Natural killer cell (primary cell): ENCODE measurements around the gene C11orf91. TPM values are rescaled to one million over a fixed set of nuclear protein-coding genes. Genes with fewer than 3 reads are reported as not detected.

ENCODE experiments used
- ATAC-seq, 3 donors: fragments of 150-1000 bp in 2 of 3; fragments of 200-7000 bp in 1 of 3; cut with Tn5 transposase; 1 replicate in 1 of 3; 2 replicates in 2 of 3; pipeline ENCODE4 v1.10.0; 2021; ENCODE audit warnings: mild to moderate bottlenecking in 2 of 3, moderate library complexity in 2 of 3
- DNase-seq, 2 donors: peaks; one replicate each; pipeline versions ENCODE4 v3.0.0 to v3.0.0-alpha.2; 2013 to 2021; ENCODE audit warnings: mixed read lengths in 1 of 2
- H3K27ac ChIP-seq: one replicate; pipeline ENCODE4 v1.5.1; 2013; ENCODE audit warnings: mild to moderate bottlenecking, low read length
- H3K27me3 ChIP-seq: one replicate; pipeline ENCODE4 v1.6.1; 2013; ENCODE audit warnings: low read length; ENCODE audit not compliant: control insufficient read depth, insufficient read depth
- H3K36me3 ChIP-seq: one replicate; pipeline ENCODE4 v1.6.1; 2013; ENCODE audit warnings: low read length; ENCODE audit not compliant: control insufficient read depth, insufficient read depth
- H3K4me1 ChIP-seq: one replicate; pipeline ENCODE4 v1.6.1; 2013; ENCODE audit warnings: low read length; ENCODE audit not compliant: control insufficient read depth, insufficient read depth
- H3K4me3 ChIP-seq: one replicate; pipeline ENCODE4 v1.5.1; 2013; ENCODE audit warnings: low read length
- H3K9me3 ChIP-seq: one replicate; pipeline ENCODE4 v1.6.1; 2013; ENCODE audit warnings: low read length; ENCODE audit not compliant: control insufficient read depth, insufficient read depth
- H3K27ac Mint-ChIP-seq, 2 donors: one replicate each; pipeline ENCODE4 v1.8.0; 2022; ENCODE audit warnings: mild to moderate bottlenecking in 2 of 2, mixed read lengths in 2 of 2, moderate library complexity in 1 of 2
- H3K27me3 Mint-ChIP-seq, 2 donors: one replicate each; pipeline ENCODE4 v1.8.0; 2022; ENCODE audit warnings: low read depth in 2 of 2, mixed read lengths in 2 of 2
- H3K36me3 Mint-ChIP-seq: one replicate; pipeline ENCODE4 v1.8.0; 2022; ENCODE audit warnings: mixed read lengths
- H3K4me1 Mint-ChIP-seq, 2 donors: one replicate each; pipeline ENCODE4 v1.8.0; 2022; ENCODE audit warnings: mixed read lengths in 2 of 2
- H3K4me3 Mint-ChIP-seq: one replicate; pipeline ENCODE4 v1.8.0; 2022; ENCODE audit warnings: mild to moderate bottlenecking, moderate library complexity, mixed read lengths
- H3K9me3 Mint-ChIP-seq, 2 donors: one replicate each; pipeline ENCODE4 v1.8.0; 2022; ENCODE audit warnings: mixed read lengths in 2 of 2
- WGBS: methylation state at CpG from one replicate; pipeline ENCODE4 v1.1.7; 2013; ENCODE audit warnings: missing lambda C conversion rate; ENCODE audit not compliant: insufficient coverage; 5-methylcytosine and 5-hydroxymethylcytosine counted together
- intact Hi-C: fragments of 100-400 bp; cut with micrococcal nuclease; formaldehyde crosslinking; loops from one replicate; pipeline ENCODE4 v1.14.2; 2022
- total RNA-seq, 4 donors: library from RNA; stranded (reverse); fragments of 120-200 nt in 1 of 4; gene quantifications; one replicate each; pipeline versions ENCODE4 v1.2.3 to v1.2.4, GENCODE V29; 2013 to 2022
- TF ChIP-seq, protein P1 (sequence below): fragments of 200-600 bp; IDR thresholded peaks from one replicate; pipeline ENCODE4 v1.8.0; 2022; ENCODE audit warnings: antibody characterized with exemption

Gene C11orf91
- total RNA-seq, 3 donors from 2014 or later (not counting 1 experiment from before 2014, with no cell fraction given) = not detected

DNA sequence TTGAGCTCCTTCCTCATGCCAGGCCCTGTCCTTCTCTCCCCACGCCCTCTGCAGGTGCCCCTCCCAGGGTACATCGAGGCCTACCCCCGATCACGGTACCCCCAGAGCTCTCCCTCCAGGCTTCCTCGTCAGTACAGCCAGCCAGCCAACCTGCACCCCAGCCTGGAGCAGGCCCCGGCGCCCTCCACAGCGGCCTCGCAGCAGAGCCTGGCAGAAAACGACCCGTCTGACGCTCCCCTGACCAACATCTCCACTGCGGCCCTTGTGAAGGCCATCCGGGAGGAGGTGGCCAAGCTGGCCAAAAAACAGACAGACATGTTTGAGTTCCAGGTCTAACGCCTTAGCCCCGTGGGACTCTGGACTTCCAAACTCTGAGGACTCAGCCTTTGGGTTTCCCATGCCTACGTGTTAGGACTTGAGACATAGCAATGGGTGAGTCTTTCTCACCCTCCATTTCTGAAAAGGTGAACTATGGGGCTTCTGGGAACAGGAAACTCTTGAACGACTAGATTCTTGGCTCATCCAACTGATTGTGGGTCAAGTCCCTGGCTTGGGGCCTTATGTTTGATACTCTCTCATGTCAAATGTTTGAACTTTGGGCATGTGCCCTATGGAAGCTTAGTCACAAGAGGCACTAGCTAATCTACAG, 32.7 kb downstream of the C11orf91 start:
- intact Hi-C loops = no loop called here
- no peak overlapping the region for H3K4me3 ChIP-seq
- DNase-seq (no peak), ATAC-seq (no peak)
- H3K9me3 ChIP-seq = no peaks in the 10 kb centered on the region
- no peaks in the 10 kb centered on the region for H3K4me1 ChIP-seq
- no peaks in the 10 kb centered on the region for H3K27me3 ChIP-seq
- no peak overlapping the region for H3K27ac Mint-ChIP-seq
- no peak overlapping the region for H3K27ac ChIP-seq
- H3K27me3 Mint-ChIP-seq = peaks cover 9 to 48% of the 10 kb centered on the region in 2 donors
- no peaks in the 10 kb centered on the region for H3K9me3 Mint-ChIP-seq
- H3K4me3 Mint-ChIP-seq = no peak overlapping the region
- H3K36me3 ChIP-seq = no peaks in the 10 kb centered on the region
- TF ChIP-seq, protein P1, sequence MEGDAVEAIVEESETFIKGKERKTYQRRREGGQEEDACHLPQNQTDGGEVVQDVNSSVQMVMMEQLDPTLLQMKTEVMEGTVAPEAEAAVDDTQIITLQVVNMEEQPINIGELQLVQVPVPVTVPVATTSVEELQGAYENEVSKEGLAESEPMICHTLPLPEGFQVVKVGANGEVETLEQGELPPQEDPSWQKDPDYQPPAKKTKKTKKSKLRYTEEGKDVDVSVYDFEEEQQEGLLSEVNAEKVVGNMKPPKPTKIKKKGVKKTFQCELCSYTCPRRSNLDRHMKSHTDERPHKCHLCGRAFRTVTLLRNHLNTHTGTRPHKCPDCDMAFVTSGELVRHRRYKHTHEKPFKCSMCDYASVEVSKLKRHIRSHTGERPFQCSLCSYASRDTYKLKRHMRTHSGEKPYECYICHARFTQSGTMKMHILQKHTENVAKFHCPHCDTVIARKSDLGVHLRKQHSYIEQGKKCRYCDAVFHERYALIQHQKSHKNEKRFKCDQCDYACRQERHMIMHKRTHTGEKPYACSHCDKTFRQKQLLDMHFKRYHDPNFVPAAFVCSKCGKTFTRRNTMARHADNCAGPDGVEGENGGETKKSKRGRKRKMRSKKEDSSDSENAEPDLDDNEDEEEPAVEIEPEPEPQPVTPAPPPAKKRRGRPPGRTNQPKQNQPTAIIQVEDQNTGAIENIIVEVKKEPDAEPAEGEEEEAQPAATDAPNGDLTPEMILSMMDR = no peak
- WGBS = 89% methylated on average over 18 of the region's 18 CpGs
- H3K36me3 Mint-ChIP-seq = no peaks in the 10 kb centered on the region
- peaks cover 0 to 8% of the 10 kb centered on the region in 2 donors for H3K4me1 Mint-ChIP-seq

DNA sequence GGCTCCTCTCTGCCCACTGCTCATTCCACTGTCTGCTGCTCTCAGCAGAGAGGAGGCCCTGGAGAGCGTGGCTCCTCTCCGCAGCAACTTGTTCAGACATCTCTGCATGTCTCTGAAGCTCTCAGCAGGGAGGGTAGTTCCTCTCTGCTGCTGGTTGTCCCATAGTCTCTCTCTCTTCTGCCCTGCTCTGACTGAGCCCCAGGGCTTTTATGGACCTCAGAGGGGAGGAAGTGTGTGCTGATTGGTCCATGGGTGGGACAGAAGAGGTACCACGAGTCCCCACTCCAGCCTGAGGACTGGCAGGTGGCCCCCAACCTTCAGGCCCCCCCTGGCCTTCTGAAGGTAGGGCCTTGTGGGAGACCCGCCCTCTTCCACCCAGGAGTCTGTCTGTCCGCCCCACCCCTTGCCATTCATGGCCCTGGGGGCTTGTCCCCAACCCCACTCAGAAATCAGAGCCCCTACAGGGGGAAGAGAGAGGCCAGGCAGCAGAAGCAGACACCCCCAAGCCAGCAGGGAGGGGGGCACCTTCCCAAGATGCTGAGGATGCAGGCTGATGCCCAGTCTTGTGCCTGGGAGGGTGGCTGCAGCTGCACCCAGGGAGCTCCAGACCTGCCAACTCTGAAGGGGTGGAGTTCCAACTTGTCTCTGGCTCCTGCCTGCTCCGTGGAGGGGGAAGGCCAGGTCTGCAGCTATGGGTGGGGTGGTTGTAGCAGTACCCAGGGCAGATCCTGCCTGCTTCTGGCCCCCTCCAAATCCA, 35.1 kb downstream of the C11orf91 start:
- Mint-ChIP-seq H3K36me3 (no peaks in the 10 kb centered on the region), H3K27me3 (peaks cover 11 to 30% of the 10 kb centered on the region in 2 donors), H3K27ac (no peak overlapping the region), H3K4me1 (peaks cover 0 to 5% of the 10 kb centered on the region in 2 donors), H3K4me3 (no peak overlapping the region), H3K9me3 (no peaks in the 10 kb centered on the region)
- H3K27ac ChIP-seq = no peak overlapping the region
- no peaks in the 10 kb centered on the region for H3K27me3 ChIP-seq
- DNase-seq (no peak), ATAC-seq (no peak)
- WGBS = 73% methylated on average over 6 of the region's 6 CpGs
- H3K9me3 ChIP-seq = no peaks in the 10 kb centered on the region
- no peak overlapping the region for H3K4me3 ChIP-seq
- H3K4me1 ChIP-seq = no peaks in the 10 kb centered on the region
- TF ChIP-seq, protein P1 = no peak
- intact Hi-C loops = no loop called here
- H3K36me3 ChIP-seq = no peaks in the 10 kb centered on the region

DNA sequence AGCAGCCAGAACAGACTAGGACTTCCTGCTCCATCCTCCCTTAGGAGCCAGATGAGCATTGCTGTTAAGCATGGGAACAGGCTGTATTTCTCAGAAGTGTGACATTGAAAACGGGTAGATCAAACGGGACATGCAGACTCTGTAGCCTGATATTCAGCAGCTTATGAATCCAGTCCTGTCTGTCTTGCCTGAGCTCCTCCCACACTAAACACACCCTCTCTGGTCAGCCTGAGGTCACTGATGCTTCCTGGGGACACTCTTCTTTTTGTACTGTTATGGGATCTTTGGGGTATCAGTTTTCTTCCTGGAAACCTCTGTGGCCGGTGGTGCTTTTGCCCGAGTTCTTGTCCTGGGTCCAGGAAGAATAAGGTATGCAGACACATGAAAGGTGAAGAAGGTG, 35.8 kb downstream of the C11orf91 start:
- intact Hi-C loops = no loop called here
- Mint-ChIP-seq H3K9me3 (no peaks in the 10 kb centered on the region), H3K27me3 (peaks cover 11 to 23% of the 10 kb centered on the region in 2 donors), H3K27ac (no peak overlapping the region), H3K4me3 (no peak overlapping the region), H3K36me3 (no peaks in the 10 kb centered on the region), H3K4me1 (no peaks in the 10 kb centered on the region)
- no peak for DNase-seq
- no peaks in the 10 kb centered on the region for H3K27me3 ChIP-seq
- TF ChIP-seq, protein P1 = no peak
- no peak for ATAC-seq
- no peak overlapping the region for H3K4me3 ChIP-seq
- no peaks in the 10 kb centered on the region for H3K4me1 ChIP-seq
- H3K36me3 ChIP-seq = no peaks in the 10 kb centered on the region
- no peaks in the 10 kb centered on the region for H3K9me3 ChIP-seq
- no peak overlapping the region for H3K27ac ChIP-seq
- 89% methylated on average over 4 of the region's 4 CpGs for WGBS
